Measurements from ENCODE around the gene NAP1L4.

GRCh38 chr11:2992997-2993325 is 832 bp upstream of the NAP1L4 start:
- no peak for TF ChIP-seq CTCF (IDR thresholded peaks at IDR 0.05)
- TF ChIP-seq ZFX (IDR thresholded peaks at IDR 0.05; ENCODE audit: borderline replicate concordance), result no peak

Measured in 22Rv1 (cell line).